Measurements from ENCODE around the gene RASA3. TPM values are rescaled to one million over a fixed set of nuclear protein-coding genes. Genes with fewer than 3 reads are reported as not detected.

Gene RASA3
- total RNA-seq, 1 experiment from 2014 or later, result 22.3 TPM

DNA sequence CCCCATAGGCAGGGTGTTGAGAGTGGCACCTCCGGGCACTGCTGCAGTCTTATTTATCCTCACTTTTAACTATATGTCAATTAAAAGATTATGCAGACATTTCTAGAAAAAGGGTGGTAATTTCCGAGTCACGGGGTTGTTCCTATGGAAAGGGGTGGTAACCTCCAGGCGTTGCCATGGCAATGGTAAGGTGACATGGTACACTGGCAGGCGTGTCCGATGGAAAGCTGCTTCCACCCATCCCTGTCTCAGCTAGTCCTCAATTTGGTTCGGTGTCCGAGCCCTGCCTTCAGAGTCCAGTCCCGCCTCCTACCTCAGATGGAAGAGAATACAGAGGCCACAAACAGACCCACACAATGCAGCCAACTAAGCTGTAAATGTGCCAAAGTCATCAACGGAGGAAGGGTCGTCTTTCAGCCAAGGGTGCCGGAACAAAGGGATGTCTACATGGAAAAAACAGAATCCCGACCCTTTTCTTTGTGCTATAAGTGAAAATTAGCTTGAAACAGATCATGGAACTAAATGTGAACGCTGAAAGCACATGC lies 85.9 kb downstream of the RASA3 start:
- ChIA-PET POLR2A (no interaction called here), CTCF (interaction anchor here (1.0 kb wide), 1 partner anchor 64 kb away, joined by 3 read pairs; no protein-coding TSS in a partner anchor)
- Mint-ChIP-seq H3K36me3 (no peaks in the 10 kb centered on the region), H3K4me1 (peaks cover 20% of the 10 kb centered on the region), H3K27me3 (ENCODE audit: low read depth) (no peaks in the 10 kb centered on the region), H3K27ac (no peak overlapping the region), H3K4me3 (no peak overlapping the region), H3K9me3 (no peaks in the 10 kb centered on the region)
- DNase-seq (ENCODE audit: low spot score) (no peak), ATAC-seq (no peak)
- no peak for TF ChIP-seq ZMAT4 (CRISPR knock-in tag; IDR thresholded peaks at IDR 0.05)
- TF ChIP-seq, protein P1, sequence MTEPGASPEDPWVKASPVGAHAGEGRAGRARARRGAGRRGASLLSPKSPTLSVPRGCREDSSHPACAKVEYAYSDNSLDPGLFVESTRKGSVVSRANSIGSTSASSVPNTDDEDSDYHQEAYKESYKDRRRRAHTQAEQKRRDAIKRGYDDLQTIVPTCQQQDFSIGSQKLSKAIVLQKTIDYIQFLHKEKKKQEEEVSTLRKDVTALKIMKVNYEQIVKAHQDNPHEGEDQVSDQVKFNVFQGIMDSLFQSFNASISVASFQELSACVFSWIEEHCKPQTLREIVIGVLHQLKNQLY (CRISPR knock-in tag; IDR thresholded peaks at IDR 0.05), result no peak
- TF ChIP-seq FOXP4 (CRISPR knock-in tag; IDR thresholded peaks at IDR 0.05), result no peak
- TF ChIP-seq ERG (CRISPR knock-in tag; IDR thresholded peaks at IDR 0.05), result no peak
- no peak for TF ChIP-seq ZNF671 (CRISPR knock-in tag; IDR thresholded peaks at IDR 0.05)
- no peak for TF ChIP-seq ATF6 (CRISPR knock-in tag; IDR thresholded peaks at IDR 0.05)
- TF ChIP-seq CREB1 (CRISPR knock-in tag; IDR thresholded peaks at IDR 0.05), result no peak
- no peak for TF ChIP-seq ZNF423 (CRISPR knock-in tag; IDR thresholded peaks at IDR 0.05)
- no peak for TF ChIP-seq MXD4 (CRISPR knock-in tag; IDR thresholded peaks at IDR 0.05; ENCODE audit: borderline replicate concordance)

- Mint-ChIP-seq H3K4me1 (peaks cover 23% of the 10 kb centered on the region), H3K36me3 (no peaks in the 10 kb centered on the region), H3K27me3 (ENCODE audit: low read depth) (no peaks in the 10 kb centered on the region), H3K27ac (peak overlapping the region; percentile 96), H3K4me3 (peak overlapping the region; percentile 74), H3K9me3 (no peaks in the 10 kb centered on the region)
- ChIA-PET POLR2A (interaction anchor here (0.6 kb wide), 1 partner anchor 60 kb away, joined by 3 read pairs; no protein-coding TSS in a partner anchor), CTCF (interaction anchor here (1.2 kb wide), 1 partner anchor 67 kb away, joined by 3 read pairs; no protein-coding TSS in a partner anchor)
- ATAC-seq, result no peak
- DNase-seq (ENCODE audit: low spot score), result no peak
- TF ChIP-seq, protein P2, sequence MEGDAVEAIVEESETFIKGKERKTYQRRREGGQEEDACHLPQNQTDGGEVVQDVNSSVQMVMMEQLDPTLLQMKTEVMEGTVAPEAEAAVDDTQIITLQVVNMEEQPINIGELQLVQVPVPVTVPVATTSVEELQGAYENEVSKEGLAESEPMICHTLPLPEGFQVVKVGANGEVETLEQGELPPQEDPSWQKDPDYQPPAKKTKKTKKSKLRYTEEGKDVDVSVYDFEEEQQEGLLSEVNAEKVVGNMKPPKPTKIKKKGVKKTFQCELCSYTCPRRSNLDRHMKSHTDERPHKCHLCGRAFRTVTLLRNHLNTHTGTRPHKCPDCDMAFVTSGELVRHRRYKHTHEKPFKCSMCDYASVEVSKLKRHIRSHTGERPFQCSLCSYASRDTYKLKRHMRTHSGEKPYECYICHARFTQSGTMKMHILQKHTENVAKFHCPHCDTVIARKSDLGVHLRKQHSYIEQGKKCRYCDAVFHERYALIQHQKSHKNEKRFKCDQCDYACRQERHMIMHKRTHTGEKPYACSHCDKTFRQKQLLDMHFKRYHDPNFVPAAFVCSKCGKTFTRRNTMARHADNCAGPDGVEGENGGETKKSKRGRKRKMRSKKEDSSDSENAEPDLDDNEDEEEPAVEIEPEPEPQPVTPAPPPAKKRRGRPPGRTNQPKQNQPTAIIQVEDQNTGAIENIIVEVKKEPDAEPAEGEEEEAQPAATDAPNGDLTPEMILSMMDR (IDR thresholded peaks at IDR 0.05), result no peak
- no peak for TF ChIP-seq CDX4 (CRISPR knock-in tag; IDR thresholded peaks at IDR 0.05; ENCODE audit: borderline replicate concordance)
- TF ChIP-seq ZBTB43 (CRISPR knock-in tag; IDR thresholded peaks at IDR 0.05), result no peak
- TF ChIP-seq NFATC4 (CRISPR knock-in tag; IDR thresholded peaks at IDR 0.05), result no peak
- TF ChIP-seq OVOL2 (CRISPR knock-in tag; IDR thresholded peaks at IDR 0.05; ENCODE audit: borderline replicate concordance), result no peak
- no peak for TF ChIP-seq TEAD4 (CRISPR knock-in tag; IDR thresholded peaks at IDR 0.05)
- TF ChIP-seq TEAD1 (CRISPR knock-in tag; IDR thresholded peaks at IDR 0.05), result no peak
- TF ChIP-seq SP1 (CRISPR knock-in tag; conservative IDR thresholded peaks at IDR 0.05), result no peak
- TF ChIP-seq RELA (CRISPR knock-in tag; IDR thresholded peaks at IDR 0.05; ENCODE audit: borderline replicate concordance), result no peak
- TF ChIP-seq ZNF138 (CRISPR knock-in tag; conservative IDR thresholded peaks at IDR 0.05), result no peak
- no peak for TF ChIP-seq FOXJ3 (CRISPR knock-in tag; IDR thresholded peaks at IDR 0.05; ENCODE audit: borderline replicate concordance)
- TF ChIP-seq SMAD3 (CRISPR knock-in tag; IDR thresholded peaks at IDR 0.05; ENCODE audit: borderline replicate concordance), result no peak
- TF ChIP-seq SOX15 (CRISPR knock-in tag; IDR thresholded peaks at IDR 0.05), result no peak
- no peak for TF ChIP-seq GRHL2 (CRISPR knock-in tag; IDR thresholded peaks at IDR 0.05; ENCODE audit: insufficient replicate concordance, severe bottlenecking)
- no peak for TF ChIP-seq ETV6 (CRISPR knock-in tag; IDR thresholded peaks at IDR 0.05)
Measured at GRCh38 chr13:114045113-114045735, 87.2 kb downstream of the RASA3 start.
